ENCODE results near the gene SIGLEC6. TPM values are rescaled to one million over a fixed set of nuclear protein-coding genes. Genes with fewer than 3 reads are reported as not detected.

The SIGLEC6 gene
- polyA plus RNA-seq, 4 donors, result 0.09 to 0.76 TPM; not detected in 2

DNA sequence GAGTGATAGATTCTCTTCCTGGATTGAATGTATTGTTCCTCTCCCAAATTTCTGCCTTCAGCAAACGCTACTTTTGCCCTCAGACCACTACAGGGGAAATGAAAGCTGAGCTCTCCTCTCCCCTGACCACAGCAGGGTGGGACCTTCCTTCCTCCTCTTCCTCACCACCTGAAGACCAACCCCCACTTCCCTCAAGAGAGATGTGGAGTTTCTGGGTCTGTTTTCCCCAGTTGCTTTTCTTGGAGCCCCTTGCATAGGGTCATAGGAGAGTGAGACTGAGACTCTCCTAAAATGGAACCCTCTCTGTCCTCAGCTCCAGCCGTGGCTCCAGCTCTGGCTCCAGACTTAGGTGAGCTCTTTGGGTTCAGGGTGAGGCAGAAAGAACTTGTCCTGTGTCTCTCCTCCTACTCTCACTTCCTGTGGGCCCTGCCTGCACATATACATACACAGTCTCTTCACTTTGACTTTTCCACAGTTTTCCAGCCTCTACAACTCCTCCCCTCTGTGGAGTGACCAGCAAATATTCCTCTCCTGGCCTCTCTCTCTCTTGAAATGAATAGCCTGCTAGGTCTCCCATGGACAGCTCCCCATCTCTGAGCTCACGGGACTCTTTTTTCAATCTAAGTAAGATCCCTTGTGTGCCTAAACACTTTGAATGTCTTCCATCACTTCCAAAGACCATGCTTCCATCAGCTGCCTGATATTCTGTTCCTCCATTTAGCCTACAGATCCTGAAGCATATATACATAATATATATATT, 20.4 kb upstream of the SIGLEC6 start:
- H3K4me3 ChIP-seq (ENCODE audit: low read depth in 1 of 3, low read length in 3 of 3), result no peak overlapping the region
- DNase-seq, result no peak
- H3K4me1 ChIP-seq (ENCODE audit: control insufficient read depth in 3 of 3, insufficient read depth in 2 of 3, low read depth in 1 of 3, low read length in 2 of 3), result no peaks in the 10 kb centered on the region
- H3K27me3 ChIP-seq (ENCODE audit: control insufficient read depth in 3 of 3, insufficient read depth in 3 of 3, low read length in 3 of 3), result no peaks in the 10 kb centered on the region
- no peaks in the 10 kb centered on the region for H3K36me3 ChIP-seq (ENCODE audit: control insufficient read depth in 3 of 3, insufficient read depth in 2 of 3, low read depth in 1 of 3, low read length in 3 of 3)
- no peak overlapping the region for H3K27ac ChIP-seq (ENCODE audit: low read depth in 1 of 3, low read length in 2 of 3)
- 34 to 53% (median 48%) methylated on average over 3 of the region's 3 CpGs for WGBS, 3 donors
- H3K9me3 ChIP-seq (ENCODE audit: control insufficient read depth in 2 of 2, insufficient read depth in 1 of 2, low read depth in 1 of 2, low read length in 1 of 2), result no peaks in the 10 kb centered on the region
- no peak for FAIRE-seq

DNA sequence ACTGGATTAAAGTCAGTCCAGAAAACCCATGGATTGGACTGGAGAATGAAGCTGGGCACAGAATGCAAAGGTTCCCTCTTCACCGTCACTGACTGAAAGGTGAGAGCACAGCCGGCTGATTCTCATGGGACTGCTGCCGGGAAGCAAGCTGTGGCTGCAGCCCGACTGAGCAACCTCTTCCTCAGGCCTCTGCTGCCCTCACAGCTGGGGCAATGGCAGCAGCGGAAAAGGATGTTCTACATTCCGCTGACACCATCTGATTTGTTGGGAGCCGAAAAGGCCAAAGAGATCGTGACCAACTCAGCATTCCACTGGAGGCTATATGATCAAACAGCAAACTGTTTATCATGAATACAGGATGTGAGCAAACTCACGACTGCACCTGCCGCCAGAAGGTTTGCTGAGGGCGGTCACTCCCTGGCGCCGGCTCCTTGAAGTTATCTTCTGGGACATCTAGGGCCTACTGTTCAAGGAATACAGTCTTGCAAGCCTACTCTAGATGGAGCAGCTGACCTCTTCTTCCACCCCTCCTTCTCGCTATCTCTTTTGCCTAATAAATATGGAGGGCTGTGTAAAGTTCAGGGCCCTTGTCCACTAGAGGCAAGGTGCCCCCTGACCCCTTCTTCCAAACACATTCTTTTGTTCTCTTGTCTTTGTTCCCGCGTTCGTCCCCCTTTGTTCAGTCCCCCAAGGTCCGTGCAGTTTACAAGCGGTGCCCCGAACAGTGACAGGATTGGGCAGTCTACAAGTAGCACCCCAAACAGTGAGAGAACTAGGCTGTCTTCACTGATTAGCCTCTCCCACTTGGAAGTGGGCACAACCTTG, 19.6 kb upstream of the SIGLEC6 start:
- DNase-seq, result no peak
- no peak for FAIRE-seq
- Histone ChIP-seq H3K9me3 (ENCODE audit: control insufficient read depth in 2 of 2, insufficient read depth in 1 of 2, low read depth in 1 of 2, low read length in 1 of 2) (no peaks in the 10 kb centered on the region), H3K36me3 (ENCODE audit: control insufficient read depth in 3 of 3, insufficient read depth in 2 of 3, low read depth in 1 of 3, low read length in 3 of 3) (no peaks in the 10 kb centered on the region), H3K4me3 (ENCODE audit: low read depth in 1 of 3, low read length in 3 of 3) (no peak overlapping the region), H3K27me3 (ENCODE audit: control insufficient read depth in 3 of 3, insufficient read depth in 3 of 3, low read length in 3 of 3) (no peaks in the 10 kb centered on the region), H3K4me1 (ENCODE audit: control insufficient read depth in 3 of 3, insufficient read depth in 2 of 3, low read depth in 1 of 3, low read length in 2 of 3) (no peaks in the 10 kb centered on the region), H3K27ac (ENCODE audit: low read depth in 1 of 3, low read length in 2 of 3) (no peak overlapping the region)
- 70 to 82% (median 77%) methylated on average over 20 of the region's 20 CpGs for WGBS, 3 donors

DNA sequence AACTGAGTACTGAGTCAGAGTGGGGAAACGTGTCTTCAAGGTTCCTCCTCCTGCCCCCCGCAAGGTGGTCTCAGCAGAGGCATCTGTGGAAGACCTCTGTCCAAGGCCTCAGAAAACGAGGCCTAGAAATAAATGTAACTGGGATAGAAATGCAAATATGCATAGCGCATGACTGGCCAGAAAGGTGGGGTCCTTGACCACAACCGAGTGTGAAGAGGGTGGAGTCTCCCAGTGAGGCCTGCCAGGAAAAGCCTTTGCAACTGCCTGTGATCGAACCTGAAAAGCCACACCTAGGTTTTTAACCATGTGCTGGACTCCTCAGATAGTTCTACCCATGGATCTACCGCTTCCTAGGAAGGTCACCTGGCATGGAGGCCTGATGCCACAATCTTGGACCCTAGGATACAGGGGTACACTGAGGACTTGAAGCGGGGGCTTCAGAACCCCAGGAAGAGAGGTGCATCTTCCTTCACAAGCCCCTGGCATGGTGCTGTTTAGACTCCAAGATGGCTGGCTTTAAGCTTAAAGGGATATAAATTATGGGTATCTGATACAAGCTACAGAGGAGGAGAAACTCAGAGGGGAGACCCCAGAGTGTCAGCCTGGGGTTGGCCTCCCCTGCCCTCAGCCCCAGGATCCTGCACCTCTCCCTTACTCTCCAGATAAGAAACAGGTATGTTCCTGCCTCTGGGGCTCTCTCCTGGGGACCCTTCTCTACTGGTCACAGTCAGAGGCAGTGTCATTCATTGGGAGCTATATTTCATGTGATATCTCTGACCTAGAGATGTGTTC, 18.3 kb upstream of the SIGLEC6 start:
- 56 to 61% (median 58%) methylated on average over 8 of the region's 8 CpGs for WGBS, 3 donors
- no peak overlapping the region for H3K4me3 ChIP-seq (ENCODE audit: low read depth in 1 of 3, low read length in 3 of 3)
- no peak overlapping the region for H3K27ac ChIP-seq (ENCODE audit: low read depth in 1 of 3, low read length in 2 of 3)
- no peaks in the 10 kb centered on the region for H3K36me3 ChIP-seq (ENCODE audit: control insufficient read depth in 3 of 3, insufficient read depth in 2 of 3, low read depth in 1 of 3, low read length in 3 of 3)
- no peaks in the 10 kb centered on the region for H3K27me3 ChIP-seq (ENCODE audit: control insufficient read depth in 3 of 3, insufficient read depth in 3 of 3, low read length in 3 of 3)
- no peaks in the 10 kb centered on the region for H3K9me3 ChIP-seq (ENCODE audit: control insufficient read depth in 2 of 2, insufficient read depth in 1 of 2, low read depth in 1 of 2, low read length in 1 of 2)
- DNase-seq, result no peak
- H3K4me1 ChIP-seq (ENCODE audit: control insufficient read depth in 3 of 3, insufficient read depth in 2 of 3, low read depth in 1 of 3, low read length in 2 of 3), result no peaks in the 10 kb centered on the region
- no peak for FAIRE-seq

DNA sequence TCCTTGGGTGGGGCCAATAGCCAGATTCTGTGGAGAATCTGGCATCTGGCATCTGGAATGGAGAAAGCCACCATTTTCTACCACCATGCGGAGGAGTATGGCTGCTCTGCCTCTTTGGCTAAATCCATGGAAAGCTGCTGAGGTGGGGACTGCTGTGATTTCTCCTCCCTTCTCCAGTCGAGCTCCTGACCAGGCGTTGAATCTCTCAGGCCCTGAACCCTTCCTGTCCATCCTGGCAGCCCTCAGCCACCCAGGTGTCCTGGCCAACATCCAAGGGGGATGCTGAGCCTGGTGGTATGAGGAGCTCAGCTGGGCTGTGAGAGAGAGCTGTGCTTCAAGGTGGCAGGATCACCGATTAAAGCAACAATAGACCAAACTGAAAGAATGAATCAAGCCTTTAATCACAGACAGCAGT, 17.4 kb upstream of the SIGLEC6 start:
- WGBS, 3 donors, result 73 to 81% (median 73%) methylated on average over 4 of the region's 4 CpGs
- Histone ChIP-seq H3K36me3 (ENCODE audit: control insufficient read depth in 3 of 3, insufficient read depth in 2 of 3, low read depth in 1 of 3, low read length in 3 of 3) (no peaks in the 10 kb centered on the region), H3K9me3 (ENCODE audit: control insufficient read depth in 2 of 2, insufficient read depth in 1 of 2, low read depth in 1 of 2, low read length in 1 of 2) (no peaks in the 10 kb centered on the region), H3K4me1 (ENCODE audit: control insufficient read depth in 3 of 3, insufficient read depth in 2 of 3, low read depth in 1 of 3, low read length in 2 of 3) (no peaks in the 10 kb centered on the region), H3K27me3 (ENCODE audit: control insufficient read depth in 3 of 3, insufficient read depth in 3 of 3, low read length in 3 of 3) (no peaks in the 10 kb centered on the region), H3K27ac (ENCODE audit: low read depth in 1 of 3, low read length in 2 of 3) (no peak overlapping the region), H3K4me3 (ENCODE audit: low read depth in 1 of 3, low read length in 3 of 3) (no peak overlapping the region)
- FAIRE-seq (no peak), DNase-seq (no peak)

DNA sequence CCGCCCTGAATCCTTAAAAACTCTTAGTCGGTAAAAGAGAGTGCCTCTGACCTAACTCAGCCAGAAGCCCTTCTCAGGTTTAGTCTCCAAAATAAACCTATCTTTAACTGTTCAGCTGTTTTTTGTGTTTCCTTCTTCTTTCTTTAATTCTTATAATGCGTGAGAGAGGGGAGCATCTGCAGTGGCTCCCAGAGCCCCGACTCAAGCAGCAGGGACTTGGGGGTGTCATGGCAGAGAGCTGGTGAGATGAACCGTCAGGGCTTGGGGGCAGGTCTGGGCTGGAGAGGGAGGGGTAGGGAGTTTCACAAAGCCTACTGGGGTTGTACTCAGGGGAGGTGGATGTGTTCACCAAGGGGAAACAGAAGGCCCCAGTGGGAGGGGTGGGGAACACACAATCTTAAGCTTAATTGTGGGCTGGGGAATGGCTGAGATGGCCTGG, 16.8 kb upstream of the SIGLEC6 start:
- DNase-seq, result no peak
- Histone ChIP-seq H3K9me3 (ENCODE audit: control insufficient read depth in 2 of 2, insufficient read depth in 1 of 2, low read depth in 1 of 2, low read length in 1 of 2) (no peaks in the 10 kb centered on the region), H3K27me3 (ENCODE audit: control insufficient read depth in 3 of 3, insufficient read depth in 3 of 3, low read length in 3 of 3) (no peaks in the 10 kb centered on the region), H3K27ac (ENCODE audit: low read depth in 1 of 3, low read length in 2 of 3) (no peak overlapping the region), H3K4me3 (ENCODE audit: low read depth in 1 of 3, low read length in 3 of 3) (no peak overlapping the region), H3K4me1 (ENCODE audit: control insufficient read depth in 3 of 3, insufficient read depth in 2 of 3, low read depth in 1 of 3, low read length in 2 of 3) (no peaks in the 10 kb centered on the region), H3K36me3 (ENCODE audit: control insufficient read depth in 3 of 3, insufficient read depth in 2 of 3, low read depth in 1 of 3, low read length in 3 of 3) (no peaks in the 10 kb centered on the region)
- FAIRE-seq, result no peak
- 65 to 75% (median 66%) methylated on average over 5 of the region's 5 CpGs for WGBS, 3 donors

DNA sequence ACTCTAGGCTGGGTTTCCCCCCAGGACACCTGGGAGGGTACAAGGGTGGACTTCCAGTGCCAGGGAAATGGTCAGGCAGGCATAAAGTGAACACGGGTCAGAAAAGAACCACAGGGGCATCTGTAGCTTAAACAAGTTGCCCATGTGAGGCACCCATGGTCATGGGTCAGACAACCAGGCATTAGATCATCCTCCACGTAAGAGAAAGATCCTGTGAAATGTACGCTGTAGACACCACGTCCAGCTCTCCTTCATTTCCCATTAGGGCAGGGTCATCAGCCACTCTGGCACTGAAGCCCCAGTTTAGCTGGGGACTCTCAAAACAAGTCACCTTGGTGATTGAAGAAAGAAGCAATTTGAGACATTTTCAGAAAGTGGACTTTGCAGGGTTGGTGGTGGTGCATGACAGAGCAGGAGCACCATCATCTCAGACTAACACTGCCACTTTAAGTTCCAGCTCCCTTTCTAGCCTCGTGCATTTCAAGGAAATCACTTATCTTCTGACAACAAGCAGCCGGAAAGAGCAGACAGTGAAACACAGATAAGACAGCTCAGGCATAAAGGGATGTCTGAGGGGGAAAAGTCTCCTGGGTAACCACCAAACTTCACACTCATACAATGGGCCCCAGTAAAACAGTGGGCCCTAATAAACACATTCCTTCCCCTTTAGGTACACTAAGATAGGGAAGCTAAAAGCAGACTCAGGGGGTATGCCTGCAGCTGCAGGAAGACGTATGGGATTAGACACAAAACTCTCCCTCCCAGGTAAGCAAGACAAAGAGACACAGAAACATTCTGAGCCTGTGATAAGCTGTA, 16.1 kb upstream of the SIGLEC6 start:
- FAIRE-seq, result no peak
- no peak for DNase-seq

DNA sequence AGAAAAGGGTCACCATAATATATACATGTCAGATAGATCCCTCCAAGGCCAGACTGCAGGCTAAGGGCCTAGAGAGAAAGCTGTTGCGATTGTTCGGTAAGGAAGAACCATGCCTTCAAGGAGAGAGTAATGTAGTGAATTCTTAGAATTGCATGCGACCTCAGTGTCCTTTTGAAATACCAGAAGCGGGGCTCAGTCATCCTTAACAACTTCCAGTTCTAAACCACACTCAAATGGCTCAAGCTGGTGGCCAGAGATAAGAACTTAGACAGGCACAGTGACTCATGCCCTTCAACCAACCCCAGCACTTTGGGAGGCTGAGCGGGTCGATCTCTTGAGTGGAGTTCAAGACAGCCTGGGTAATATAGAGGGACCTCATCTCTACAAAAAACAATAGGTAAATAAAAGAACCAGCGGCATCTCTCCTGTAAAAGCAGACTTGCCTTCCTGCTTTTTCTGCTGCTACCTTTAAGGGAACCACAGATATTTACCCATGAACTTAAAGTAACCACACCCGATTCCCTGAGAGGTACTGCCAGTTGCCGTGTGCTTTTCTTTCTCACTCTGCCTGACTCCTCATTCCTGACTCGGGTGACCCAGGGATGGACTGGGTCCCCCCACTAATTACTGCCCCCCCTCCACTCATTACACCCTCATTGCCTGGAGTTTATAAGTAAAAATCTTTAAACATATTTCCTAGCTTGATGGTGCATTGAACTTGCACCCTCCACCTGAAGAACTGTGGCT, 15.4 kb upstream of the SIGLEC6 start:
- no peaks in the 10 kb centered on the region for H3K36me3 ChIP-seq (ENCODE audit: control insufficient read depth in 3 of 3, insufficient read depth in 2 of 3, low read depth in 1 of 3, low read length in 3 of 3)
- FAIRE-seq (no peak), DNase-seq (no peak)
- 41 to 49% (median 44%) methylated on average over 10 of the region's 10 CpGs for WGBS, 3 donors
- no peak overlapping the region for H3K27ac ChIP-seq (ENCODE audit: low read depth in 1 of 3, low read length in 2 of 3)
- no peaks in the 10 kb centered on the region for H3K4me1 ChIP-seq (ENCODE audit: control insufficient read depth in 3 of 3, insufficient read depth in 2 of 3, low read depth in 1 of 3, low read length in 2 of 3)
- no peak overlapping the region for H3K4me3 ChIP-seq (ENCODE audit: low read depth in 1 of 3, low read length in 3 of 3)
- H3K9me3 ChIP-seq (ENCODE audit: control insufficient read depth in 2 of 2, insufficient read depth in 1 of 2, low read depth in 1 of 2, low read length in 1 of 2), result no peaks in the 10 kb centered on the region
- no peaks in the 10 kb centered on the region for H3K27me3 ChIP-seq (ENCODE audit: control insufficient read depth in 3 of 3, insufficient read depth in 3 of 3, low read length in 3 of 3)

More for the DNA sequence above, 16.1 kb upstream of the SIGLEC6 start:
- no peak overlapping the region for H3K27ac ChIP-seq (ENCODE audit: low read depth in 1 of 3, low read length in 2 of 3)
- no peaks in the 10 kb centered on the region for H3K36me3 ChIP-seq (ENCODE audit: control insufficient read depth in 3 of 3, insufficient read depth in 2 of 3, low read depth in 1 of 3, low read length in 3 of 3)
- H3K4me1 ChIP-seq (ENCODE audit: control insufficient read depth in 3 of 3, insufficient read depth in 2 of 3, low read depth in 1 of 3, low read length in 2 of 3), result no peaks in the 10 kb centered on the region
- 32 to 39% (median 34%) methylated on average over 7 of the region's 7 CpGs for WGBS, 3 donors
- no peaks in the 10 kb centered on the region for H3K9me3 ChIP-seq (ENCODE audit: control insufficient read depth in 2 of 2, insufficient read depth in 1 of 2, low read depth in 1 of 2, low read length in 1 of 2)
- H3K4me3 ChIP-seq (ENCODE audit: low read depth in 1 of 3, low read length in 3 of 3), result no peak overlapping the region
- no peaks in the 10 kb centered on the region for H3K27me3 ChIP-seq (ENCODE audit: control insufficient read depth in 3 of 3, insufficient read depth in 3 of 3, low read length in 3 of 3)
